HG02885 (cell line): ENCODE data around the gene CNTN4.

Source experiments
- ATAC-seq: cut with Tn5 transposase; IDR thresholded peaks from one replicate; pipeline ENCODE4 v1.9.1; 2021; ENCODE audit warnings: mild to moderate bottlenecking; ENCODE audit not compliant: unreplicated experiment, poor library complexity

Gene CNTN4

GRCh38 chr3:2250783-2251182 lies 152.1 kb downstream of the CNTN4 start:
- no peak for ATAC-seq

GRCh38 chr3:2261747-2262146 lies 163.1 kb downstream of the CNTN4 start:
- no peak for ATAC-seq

DNA sequence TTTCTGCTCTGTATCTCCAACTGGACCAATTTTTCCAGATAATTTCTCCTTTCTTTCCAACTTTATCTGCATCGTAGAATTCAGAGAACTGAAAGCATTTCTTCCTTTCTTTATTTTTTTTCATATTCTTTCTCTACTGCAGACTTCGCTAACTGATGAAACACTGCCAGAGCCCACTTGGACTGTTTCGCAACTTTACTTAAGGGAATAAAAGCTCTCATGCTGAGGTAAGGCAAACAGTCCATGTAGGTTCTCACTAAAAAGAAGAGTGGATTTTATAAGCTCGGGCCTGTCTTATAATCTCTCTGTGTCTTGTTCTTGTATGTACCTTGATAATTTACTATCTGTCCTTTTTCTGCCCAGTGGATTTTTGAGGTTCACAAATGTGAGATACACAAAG lies 163.5 kb downstream of the CNTN4 start:
- no peak for ATAC-seq

DNA sequence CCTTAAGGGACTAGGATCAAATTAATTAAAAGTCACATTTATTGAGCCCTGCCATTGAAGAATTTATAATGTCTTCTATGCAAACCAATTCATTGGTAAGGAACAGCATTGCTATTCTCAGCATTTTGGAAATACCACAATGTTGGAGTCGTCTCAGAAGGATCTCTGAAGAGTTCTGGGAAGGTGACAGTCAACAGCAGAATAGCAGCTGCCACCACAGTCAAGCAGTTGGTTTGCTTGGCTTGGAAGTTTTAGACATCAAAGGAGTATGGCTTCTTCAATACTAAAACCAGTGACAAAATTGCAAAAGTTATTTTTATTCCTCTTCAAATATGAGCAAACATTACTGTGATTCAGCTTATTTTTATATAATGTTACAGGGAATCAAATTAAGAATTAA lies 167.9 kb downstream of the CNTN4 start:
- ATAC-seq, result no peak

- no peak for ATAC-seq
These were observed 170.1 kb downstream of the CNTN4 start for GRCh38 chr3:2268779-2269178.

DNA sequence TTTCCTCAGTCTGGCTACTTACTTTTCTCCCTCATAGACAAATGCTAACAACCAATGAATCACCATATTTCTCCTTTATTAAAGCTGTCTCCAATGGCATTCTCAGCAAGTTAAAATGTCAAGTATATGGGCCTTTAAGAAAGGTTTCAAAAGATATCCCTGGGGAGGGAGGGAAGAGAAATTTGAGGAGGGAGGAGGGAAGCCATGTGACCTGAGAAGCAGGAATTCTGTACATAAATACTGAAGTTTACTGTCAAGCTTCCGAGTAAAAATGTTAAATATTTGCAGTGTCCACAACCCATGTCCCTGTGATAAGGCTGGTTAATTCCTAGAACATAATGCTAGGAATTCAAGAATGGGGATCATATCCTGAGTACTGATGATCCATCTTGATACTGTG lies 175.9 kb downstream of the CNTN4 start:
- no peak for ATAC-seq

DNA sequence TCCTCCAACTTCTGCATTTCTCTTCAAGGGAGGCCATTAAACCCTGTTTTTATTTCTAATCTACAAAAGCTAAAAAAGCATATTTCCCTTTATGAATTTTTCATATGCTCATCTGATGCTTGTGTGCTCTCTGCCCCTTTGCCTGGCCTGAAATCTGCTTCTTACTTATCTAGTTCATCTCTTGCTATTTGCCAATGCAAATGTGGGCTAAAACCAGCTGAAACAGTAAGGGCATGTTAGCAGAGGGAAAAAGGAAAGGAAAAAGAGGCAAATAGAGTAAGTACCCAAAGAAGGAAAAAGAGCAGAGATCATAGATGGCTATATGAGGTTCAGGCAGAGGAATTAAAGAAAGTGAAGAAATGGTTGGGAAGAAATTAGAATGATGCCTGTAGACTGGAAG lies 185.2 kb downstream of the CNTN4 start:
- ATAC-seq, result no peak

- ATAC-seq, result no peak
These were observed 202.3 kb downstream of the CNTN4 start for GRCh38 chr3:2300938-2301337.

GRCh38 chr3:2301361-2301760 lies 202.7 kb downstream of the CNTN4 start:
- ATAC-seq, result no peak

GRCh38 chr3:2303566-2303965 lies 204.9 kb downstream of the CNTN4 start:
- no peak for ATAC-seq

DNA sequence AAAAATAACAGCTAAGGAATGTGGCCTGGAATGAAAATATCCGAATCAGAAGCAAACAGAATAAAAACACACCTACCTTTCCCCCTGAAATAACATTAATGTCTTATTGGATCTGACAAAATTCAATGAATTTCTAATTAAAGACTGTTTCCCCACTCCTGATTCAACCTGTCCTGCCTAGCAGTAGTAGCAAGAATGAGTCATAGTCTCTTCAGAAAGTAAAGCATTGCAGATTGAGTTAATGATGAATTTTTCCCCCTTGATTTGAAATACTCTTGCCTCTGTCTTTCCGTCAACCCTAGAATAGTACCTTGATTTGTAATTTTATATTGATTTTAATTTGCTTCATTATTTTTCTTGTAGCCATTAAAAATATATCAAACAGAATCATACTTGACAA lies 212.4 kb downstream of the CNTN4 start:
- no peak for ATAC-seq

GRCh38 chr3:2317521-2317920 lies 218.9 kb downstream of the CNTN4 start:
- ATAC-seq, result no peak

- no peak for ATAC-seq
These were observed 236.3 kb downstream of the CNTN4 start for GRCh38 chr3:2334921-2335320.

GRCh38 chr3:2343031-2343682 lies 244.5 kb downstream of the CNTN4 start:
- ATAC-seq, result no peak

GRCh38 chr3:2352134-2352762 lies 253.6 kb downstream of the CNTN4 start:
- ATAC-seq, result no peak

DNA sequence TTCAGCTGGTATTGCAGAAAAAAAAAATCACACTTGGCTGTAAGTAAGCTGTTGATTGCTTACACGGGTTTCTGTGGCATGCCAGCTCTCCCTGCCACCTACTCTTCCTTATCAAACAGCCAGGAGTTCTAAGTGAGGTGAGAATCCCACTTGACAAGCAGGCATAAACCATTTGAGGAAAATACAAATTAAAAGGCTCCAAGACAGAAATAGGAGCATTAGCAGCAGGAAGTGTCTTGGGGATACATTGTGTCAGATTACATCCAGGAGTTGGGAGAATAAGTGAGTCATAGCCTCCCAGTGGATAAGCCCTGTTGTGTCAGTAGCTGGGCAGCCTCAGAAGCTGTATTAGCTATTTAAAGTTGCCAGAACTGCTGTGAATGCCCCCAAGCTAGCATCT lies 256.0 kb downstream of the CNTN4 start:
- no peak for ATAC-seq

DNA sequence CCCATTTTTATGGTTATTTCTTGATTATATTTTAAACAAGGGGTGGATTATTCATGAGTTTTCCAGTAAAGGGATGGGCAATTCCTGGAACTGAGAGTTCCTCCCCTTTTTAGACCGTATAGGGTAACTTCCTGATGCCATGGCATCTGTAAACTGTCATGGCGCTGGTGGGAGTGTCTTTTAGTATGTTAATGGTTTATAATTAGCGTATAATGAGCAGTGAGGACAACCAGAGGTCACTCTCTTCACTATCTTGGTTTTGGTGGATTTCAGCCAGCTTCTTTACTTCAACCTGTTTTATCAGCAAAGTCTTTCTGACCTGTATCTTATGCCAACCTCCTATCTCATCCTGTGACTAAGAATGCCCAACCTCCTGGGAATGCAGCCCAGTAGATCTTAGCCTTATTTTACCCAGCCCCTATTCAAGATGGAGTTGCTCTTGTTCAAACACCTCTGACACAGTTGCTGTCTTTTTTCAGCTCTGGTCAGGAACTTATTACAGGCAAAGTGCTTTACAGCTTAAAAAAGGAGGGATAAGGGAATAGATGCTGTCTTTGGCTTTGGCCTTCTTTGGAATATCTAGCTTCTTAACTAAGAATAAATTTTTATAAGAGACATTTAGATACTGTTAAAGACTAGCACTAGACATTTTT lies 257.8 kb downstream of the CNTN4 start:
- ATAC-seq, result no peak

DNA sequence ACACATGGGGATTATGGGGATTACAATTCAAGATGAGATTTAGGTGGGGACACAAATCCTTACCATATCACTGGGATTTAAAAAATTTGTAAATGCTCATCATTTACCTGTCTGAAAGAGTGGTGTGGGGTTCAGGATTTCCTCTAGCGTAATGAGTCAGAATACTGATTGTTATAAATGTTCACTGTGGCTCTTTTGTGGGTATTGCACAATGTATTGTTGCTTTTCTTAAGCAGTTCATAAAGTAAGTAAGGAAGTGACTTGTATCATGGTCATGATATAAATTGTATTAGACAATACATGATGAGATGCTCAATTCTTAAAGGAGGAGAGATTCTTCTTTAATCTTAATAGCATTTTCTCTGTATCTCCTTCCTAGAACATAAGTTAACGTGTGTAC lies 262.1 kb downstream of the CNTN4 start:
- no peak for ATAC-seq

- ATAC-seq, result no peak
These were observed 263.5 kb downstream of the CNTN4 start for GRCh38 chr3:2362122-2362521.

GRCh38 chr3:2363854-2364253 lies 265.2 kb downstream of the CNTN4 start:
- ATAC-seq, result no peak

DNA sequence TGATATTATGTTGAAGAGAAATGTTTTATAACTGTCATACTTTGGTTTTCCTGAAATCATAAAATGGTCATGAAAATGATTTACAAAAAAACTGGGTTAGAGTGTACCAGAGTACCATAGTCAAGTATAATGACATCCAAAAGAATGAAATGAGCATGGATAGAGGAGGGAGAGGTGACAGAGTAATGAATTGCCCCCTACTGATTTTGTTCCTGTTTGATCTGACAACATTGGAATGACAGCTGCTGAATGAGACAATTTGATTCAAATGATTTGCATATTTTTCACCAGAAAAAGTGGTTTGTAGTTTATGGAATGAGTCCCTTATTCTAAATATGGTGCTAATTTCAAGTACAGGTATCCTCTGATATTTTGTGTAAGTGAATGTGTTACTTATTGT lies 271.7 kb downstream of the CNTN4 start:
- no peak for ATAC-seq

GRCh38 chr3:2372306-2372705 lies 273.6 kb downstream of the CNTN4 start:
- no peak for ATAC-seq
